Fibroblast of lung (primary cell): ENCODE data around the gene PHLDB3.

Source experiments
- EZH2 ChIP-seq: IDR thresholded peaks from 2 replicates; pipeline ENCODE4 v1.5.1; 2012; ENCODE audit warnings: low read length, control low read depth, mild to moderate bottlenecking; ENCODE audit errors: missing control alignments
- TF ChIP-seq, protein P1 (sequence below), 2 donors: IDR thresholded peaks in 1 of 2; conservative IDR thresholded peaks in 1 of 2; 1 replicate in 1 of 2; 2 replicates in 1 of 2; pipeline ENCODE4 v1.5.1; 2011 to 2012; ENCODE audit warnings: low read length in 2 of 2, control low read depth in 1 of 2, inconsistent platforms in 1 of 2, low read depth in 1 of 2, mild to moderate bottlenecking in 1 of 2

DNA sequence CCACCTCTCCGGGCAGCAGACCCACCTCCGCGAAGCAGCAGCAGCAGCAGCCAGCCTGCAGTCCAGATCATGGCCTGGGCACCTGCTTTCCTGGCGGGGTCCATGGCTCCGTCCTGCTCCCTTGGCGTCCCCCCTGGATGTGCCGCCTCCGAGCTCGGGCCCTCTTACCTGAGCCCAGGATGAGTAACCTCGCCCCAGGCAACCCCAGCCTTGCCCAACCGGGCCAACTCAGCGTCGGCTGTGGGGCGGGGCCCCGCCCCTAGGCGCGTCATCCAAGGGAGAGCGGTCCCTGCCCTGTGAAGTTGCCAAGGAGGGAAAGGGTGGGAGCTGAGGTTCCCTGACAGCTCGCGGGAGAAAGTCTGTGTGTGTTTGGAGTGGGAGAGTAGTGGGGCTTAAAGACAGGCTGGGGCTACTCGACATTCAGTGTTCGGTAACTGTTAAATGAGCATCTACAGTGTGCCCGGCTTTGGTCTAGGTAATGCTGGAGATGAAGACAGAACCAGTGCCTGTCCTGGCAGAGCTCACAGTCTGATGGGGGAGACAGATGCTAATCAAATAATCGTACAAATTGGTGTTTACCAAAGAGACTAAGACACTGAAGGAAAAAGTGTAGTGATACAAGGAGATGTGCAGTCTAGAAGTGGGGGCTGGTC, 39.0 kb downstream of the PHLDB3 start, which contains the start of gene LYPD3:
- no peak for TF ChIP-seq EZH2
- TF ChIP-seq, protein P1, sequence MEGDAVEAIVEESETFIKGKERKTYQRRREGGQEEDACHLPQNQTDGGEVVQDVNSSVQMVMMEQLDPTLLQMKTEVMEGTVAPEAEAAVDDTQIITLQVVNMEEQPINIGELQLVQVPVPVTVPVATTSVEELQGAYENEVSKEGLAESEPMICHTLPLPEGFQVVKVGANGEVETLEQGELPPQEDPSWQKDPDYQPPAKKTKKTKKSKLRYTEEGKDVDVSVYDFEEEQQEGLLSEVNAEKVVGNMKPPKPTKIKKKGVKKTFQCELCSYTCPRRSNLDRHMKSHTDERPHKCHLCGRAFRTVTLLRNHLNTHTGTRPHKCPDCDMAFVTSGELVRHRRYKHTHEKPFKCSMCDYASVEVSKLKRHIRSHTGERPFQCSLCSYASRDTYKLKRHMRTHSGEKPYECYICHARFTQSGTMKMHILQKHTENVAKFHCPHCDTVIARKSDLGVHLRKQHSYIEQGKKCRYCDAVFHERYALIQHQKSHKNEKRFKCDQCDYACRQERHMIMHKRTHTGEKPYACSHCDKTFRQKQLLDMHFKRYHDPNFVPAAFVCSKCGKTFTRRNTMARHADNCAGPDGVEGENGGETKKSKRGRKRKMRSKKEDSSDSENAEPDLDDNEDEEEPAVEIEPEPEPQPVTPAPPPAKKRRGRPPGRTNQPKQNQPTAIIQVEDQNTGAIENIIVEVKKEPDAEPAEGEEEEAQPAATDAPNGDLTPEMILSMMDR (conservative IDR thresholded peaks at IDR 0.05 in 1 of 2, IDR thresholded peaks at IDR 0.05 in 1 of 2; ENCODE audit: low read depth in 1 of 2, low read length in 2 of 2), result no peak
